NCI-H1930 (cell line): ENCODE measurements around the gene PPP1R37.

Experiments
- DNase-seq, 2 experiments: peaks; one replicate each; lab custom pipeline; 2025; lab: John Stamatoyannopoulos, UW

Gene PPP1R37

GRCh38 chr19:45071545-45071938 is 21.4 kb upstream of the PPP1R37 start:
- DNase-seq, result no peak

- DNase-seq, result no peak
Measured at GRCh38 chr19:45071969-45072790, 20.8 kb upstream of the PPP1R37 start.

- DNase-seq, result no peak
Measured at GRCh38 chr19:45074744-45075300, 18.2 kb upstream of the PPP1R37 start.

- DNase-seq, result no peak
Measured at GRCh38 chr19:45075301-45076028, 17.5 kb upstream of the PPP1R37 start.

GRCh38 chr19:45076029-45076850 is 16.7 kb upstream of the PPP1R37 start, which contains the start of gene ZNF296:
Gene ZNF296 (minus strand): TSS chr19:45076478. CDS start chr19:45076373, 105 bp downstream.
- DNase-seq, result peak; percentile 70 to 83

- no peak for DNase-seq
Measured at GRCh38 chr19:45076851-45077730, 15.9 kb upstream of the PPP1R37 start.

- DNase-seq, result no peak
Measured at GRCh38 chr19:45078390-45079062, 14.5 kb upstream of the PPP1R37 start.

GRCh38 chr19:45079063-45079910 is 13.7 kb upstream of the PPP1R37 start, which contains the start of gene GEMIN7:
Gene GEMIN7 (plus strand): TSS chr19:45079260. CDS start chr19:45090115, 10,855 bp downstream.
- DNase-seq, result peak; percentile 59 to 81

- no peak for DNase-seq
Measured at GRCh38 chr19:45079911-45080370, 13.0 kb upstream of the PPP1R37 start.

GRCh38 chr19:45082170-45082569 is 10.8 kb upstream of the PPP1R37 start:
- no peak for DNase-seq

- DNase-seq, result no peak
Measured at GRCh38 chr19:45086480-45086879, 6.5 kb upstream of the PPP1R37 start.

GRCh38 chr19:45087531-45087930 is 5.4 kb upstream of the PPP1R37 start:
- DNase-seq, result no peak

- no peak for DNase-seq
Measured at GRCh38 chr19:45090034-45090433, 2.9 kb upstream of the PPP1R37 start.

- DNase-seq, result no peak
Measured at GRCh38 chr19:45090606-45091005, 2.4 kb upstream of the PPP1R37 start.

- peak; percentile 99 to 100 for DNase-seq
Measured at GRCh38 chr19:45091031-45091923, 1.7 kb upstream of the PPP1R37 start.

GRCh38 chr19:45094137-45094536 is 1.2 kb downstream of the PPP1R37 start:
- no peak for DNase-seq

- DNase-seq, result no peak
Measured at GRCh38 chr19:45094707-45095106, 1.7 kb downstream of the PPP1R37 start.
